Nephron (organoid): ENCODE data around the gene CENPM.
"Not testable (repeated sequence)": the region's sequence is repeated elsewhere in the genome, so short reads cannot be mapped to it uniquely, and the experiment has no call there.

ENCODE experiments used
- H3K27ac Mint-ChIP-seq, 3 experiments: 2 replicates each; pipeline ENCODE4 v1.8.0; 2020; ENCODE audit warnings: mixed read lengths in 3 of 3, mild to moderate bottlenecking in 2 of 3, moderate library complexity in 1 of 3
- H3K27me3 Mint-ChIP-seq: 2 replicates; pipeline ENCODE4 v1.8.0; 2021; ENCODE audit warnings: low read depth, mild to moderate bottlenecking, moderate library complexity, mixed read lengths
- H3K36me3 Mint-ChIP-seq: 2 replicates; pipeline ENCODE4 v1.8.0; 2020; ENCODE audit warnings: low read depth, mixed read lengths
- H3K4me1 Mint-ChIP-seq: 2 replicates; pipeline ENCODE4 v1.8.0; 2020; ENCODE audit warnings: mixed read lengths
- H3K4me3 Mint-ChIP-seq, 3 experiments: 2 replicates each; pipeline ENCODE4 v1.8.0; 2020; ENCODE audit warnings: mild to moderate bottlenecking in 3 of 3, mixed read lengths in 3 of 3, moderate library complexity in 2 of 3
- H3K9me3 Mint-ChIP-seq: 2 replicates; pipeline ENCODE4 v1.8.0; 2020; ENCODE audit warnings: mixed read lengths
- CTCF ChIP-seq, 3 experiments: fragments of 200-600 bp; sonication (generic); IDR thresholded peaks; one replicate each; pipeline ENCODE4 v1.5.0; 2021; ENCODE audit warnings: antibody characterized with exemption in 3 of 3; ENCODE audit not compliant: unreplicated experiment in 3 of 3

The CENPM gene

GRCh38 chr22:41963453-41964111, 16.6 kb upstream of the CENPM start:
- Mint-ChIP-seq H3K36me3 (no peaks in the 10 kb centered on the region), H3K27ac (peak overlapping the region; percentile 21 to 73 (median 35)), H3K9me3 (no peaks in the 10 kb centered on the region), H3K4me1 (peaks cover 30% of the 10 kb centered on the region), H3K27me3 (peaks cover 4% of the 10 kb centered on the region), H3K4me3 (no peak overlapping the region)
- TF ChIP-seq CTCF (IDR thresholded peaks at IDR 0.05; ENCODE audit: unreplicated experiment in 3 of 3), result no peak

- no peaks in the 10 kb centered on the region for H3K36me3 Mint-ChIP-seq
- H3K9me3 Mint-ChIP-seq, result no peaks in the 10 kb centered on the region
- H3K27me3 Mint-ChIP-seq, result peaks cover 3% of the 10 kb centered on the region
- TF ChIP-seq CTCF (IDR thresholded peaks at IDR 0.05; ENCODE audit: unreplicated experiment in 3 of 3), result peak; percentile 30 to 48 (median 45)
- H3K4me1 Mint-ChIP-seq, result peaks cover 15% of the 10 kb centered on the region
- no peak overlapping the region for H3K4me3 Mint-ChIP-seq
- no peak overlapping the region for H3K27ac Mint-ChIP-seq
Measured at GRCh38 chr22:41957941-41958556, 11.1 kb upstream of the CENPM start.

GRCh38 chr22:41952713-41953112, 5.8 kb upstream of the CENPM start:
- Mint-ChIP-seq H3K9me3 (no peaks in the 10 kb centered on the region), H3K4me3 (no peak overlapping the region), H3K36me3 (no peaks in the 10 kb centered on the region), H3K27me3 (peaks cover 3% of the 10 kb centered on the region), H3K4me1 (peaks cover 10% of the 10 kb centered on the region), H3K27ac (no peak overlapping the region)
- TF ChIP-seq CTCF (IDR thresholded peaks at IDR 0.05; ENCODE audit: unreplicated experiment in 3 of 3), result no peak

GRCh38 chr22:41951898-41952474, 5.0 kb upstream of the CENPM start, which contains the start of gene SMIM45:
Gene SMIM45 (plus strand): TSS chr22:41952150.
- Mint-ChIP-seq H3K4me3 (no peak within 1 kb of the TSS), H3K36me3 (no peaks in the 10 kb centered on the region), H3K27me3 (no peaks in the 10 kb centered on the region), H3K9me3 (no peaks in the 10 kb centered on the region), H3K4me1 (peaks cover 9% of the 10 kb centered on the region), H3K27ac (peak within 1 kb of the TSS in 2 of 3 experiments; percentile 63 to 74)
- no peak for TF ChIP-seq CTCF (IDR thresholded peaks at IDR 0.05; ENCODE audit: unreplicated experiment in 3 of 3)

GRCh38 chr22:41949297-41949965, 2.5 kb upstream of the CENPM start:
- Mint-ChIP-seq H3K27me3 (no peaks in the 10 kb centered on the region), H3K4me1 (peaks cover 21% of the 10 kb centered on the region), H3K9me3 (no peaks in the 10 kb centered on the region), H3K36me3 (peaks cover 4% of the 10 kb centered on the region), H3K4me3 (peak overlapping the region in 1 of 3 experiments; percentile 24), H3K27ac (peak overlapping the region; percentile 29 to 78 (median 43))
- no peak for TF ChIP-seq CTCF (IDR thresholded peaks at IDR 0.05; ENCODE audit: unreplicated experiment in 3 of 3)

GRCh38 chr22:41948928-41949296, 2.0 kb upstream of the CENPM start:
- H3K9me3 Mint-ChIP-seq, H3K27me3 Mint-ChIP-seq, H3K4me3 Mint-ChIP-seq, H3K36me3 Mint-ChIP-seq: not testable (repeated sequence)
- Mint-ChIP-seq H3K27ac (peak overlapping the region; percentile 29 to 78 (median 43)), H3K4me1 (peaks cover 21% of the 10 kb centered on the region)
